Superior temporal gyrus (tissue), 1 donor: ENCODE results near the gene ATP6V0E2.
"Not testable (repeated sequence)": the region's sequence is repeated elsewhere in the genome, so short reads cannot be mapped to it uniquely, and the experiment has no call there.

Experiments used
- DNase-seq: peaks from one replicate; pipeline ENCODE4 v3.0.0-alpha.2; 2016; ENCODE audit errors: extremely low spot score

Gene ATP6V0E2

DNA sequence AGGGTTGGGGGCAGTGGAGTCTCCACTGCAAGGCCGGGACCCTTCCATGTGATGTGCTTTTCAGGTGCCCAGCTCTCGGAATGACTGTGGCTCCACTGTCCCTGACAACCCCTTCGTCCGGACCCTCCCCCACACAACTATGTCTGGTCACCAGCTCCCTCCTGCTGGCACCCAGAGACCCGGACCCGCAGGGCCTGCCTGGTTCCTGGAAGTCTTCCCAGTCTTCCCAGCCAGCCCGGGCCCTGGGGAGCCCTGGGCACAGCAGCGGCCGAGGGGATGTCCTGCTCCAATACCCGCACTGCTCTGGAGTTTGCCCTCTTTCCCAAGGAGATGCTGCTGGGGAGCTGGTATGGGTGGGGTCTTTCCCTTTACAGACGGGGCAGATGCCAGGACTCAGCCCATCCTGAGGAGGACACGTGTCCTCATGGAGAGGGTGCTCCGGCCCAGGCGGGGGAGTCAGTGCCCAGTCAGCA, 5.5 kb downstream of the ATP6V0E2 start:
- DNase-seq: no peak

DNA sequence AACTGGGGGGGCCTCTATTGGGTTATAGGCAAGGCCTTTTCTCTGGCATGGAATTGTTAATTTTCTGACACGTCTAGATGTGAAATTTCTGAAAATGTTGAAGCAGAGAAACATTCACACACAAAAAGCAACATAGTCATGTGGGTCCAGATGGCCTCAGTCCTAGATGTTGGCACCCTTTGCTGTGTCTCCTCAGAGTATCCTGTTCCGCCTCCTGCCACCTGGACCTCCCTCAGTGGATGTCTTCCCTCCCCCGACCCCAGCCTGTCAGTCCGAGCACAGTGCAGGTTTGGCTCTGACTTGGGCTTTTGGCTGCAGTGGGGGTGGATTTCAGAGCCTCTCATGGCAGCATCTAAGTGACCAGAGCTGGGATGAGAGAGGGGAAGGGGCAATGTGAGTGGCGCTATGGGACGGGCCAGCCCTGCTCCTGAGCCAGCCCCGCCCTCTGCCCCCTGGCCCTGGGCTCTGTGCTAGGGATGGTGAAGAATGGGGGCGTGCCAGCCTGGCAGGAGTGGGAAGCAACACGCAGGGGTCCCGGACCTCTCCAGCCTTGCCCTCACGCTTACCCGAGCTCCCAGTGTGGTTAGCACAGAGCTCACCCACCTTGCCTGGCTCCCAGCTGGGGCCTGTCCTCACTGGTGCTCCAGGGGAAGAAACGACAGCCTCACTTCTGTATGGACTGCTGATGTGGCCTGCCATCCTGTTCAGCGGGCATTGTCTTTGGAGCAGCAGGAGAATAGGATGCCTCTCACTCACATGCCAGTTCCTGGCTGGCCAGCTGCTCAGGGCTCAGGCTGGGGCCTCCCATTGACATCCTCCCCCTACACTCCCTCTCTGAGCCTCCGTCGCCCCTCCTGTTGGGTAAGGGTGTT, 6.2 kb downstream of the ATP6V0E2 start:
- no peak for DNase-seq

DNA sequence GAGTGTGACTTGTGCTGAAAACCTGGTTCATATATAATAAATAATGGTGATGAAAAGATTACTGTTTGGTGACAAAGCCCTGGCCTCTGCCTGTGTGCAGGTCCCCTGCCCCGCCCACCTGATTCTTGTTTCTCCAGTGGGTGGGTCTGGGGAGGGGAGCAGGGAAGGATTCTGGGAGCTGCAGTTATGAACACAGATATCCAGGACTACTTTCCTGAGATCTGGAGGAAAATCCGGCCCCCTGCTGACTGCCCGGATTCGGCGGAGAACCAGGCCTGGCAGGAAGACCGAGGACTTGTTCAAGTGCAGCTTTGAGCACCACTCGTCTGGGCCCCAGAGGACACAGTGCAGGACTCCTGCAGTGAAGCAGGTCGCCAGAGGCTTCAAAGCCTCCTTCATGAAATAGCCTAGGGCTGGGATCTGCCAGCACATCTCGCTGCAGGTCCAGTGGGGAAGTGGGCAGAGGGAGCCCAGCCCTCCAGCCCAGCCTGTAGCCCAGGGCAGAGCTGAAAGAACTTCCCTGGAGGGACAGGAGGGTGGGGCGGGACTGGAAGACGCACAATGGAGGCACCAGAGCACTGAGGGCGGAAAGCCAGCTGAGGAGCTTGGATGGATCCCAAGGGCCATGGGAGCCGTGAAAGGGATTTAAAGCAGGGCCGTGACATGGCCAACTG, 7.0 kb downstream of the ATP6V0E2 start:
- peak; percentile 81 for DNase-seq

DNA sequence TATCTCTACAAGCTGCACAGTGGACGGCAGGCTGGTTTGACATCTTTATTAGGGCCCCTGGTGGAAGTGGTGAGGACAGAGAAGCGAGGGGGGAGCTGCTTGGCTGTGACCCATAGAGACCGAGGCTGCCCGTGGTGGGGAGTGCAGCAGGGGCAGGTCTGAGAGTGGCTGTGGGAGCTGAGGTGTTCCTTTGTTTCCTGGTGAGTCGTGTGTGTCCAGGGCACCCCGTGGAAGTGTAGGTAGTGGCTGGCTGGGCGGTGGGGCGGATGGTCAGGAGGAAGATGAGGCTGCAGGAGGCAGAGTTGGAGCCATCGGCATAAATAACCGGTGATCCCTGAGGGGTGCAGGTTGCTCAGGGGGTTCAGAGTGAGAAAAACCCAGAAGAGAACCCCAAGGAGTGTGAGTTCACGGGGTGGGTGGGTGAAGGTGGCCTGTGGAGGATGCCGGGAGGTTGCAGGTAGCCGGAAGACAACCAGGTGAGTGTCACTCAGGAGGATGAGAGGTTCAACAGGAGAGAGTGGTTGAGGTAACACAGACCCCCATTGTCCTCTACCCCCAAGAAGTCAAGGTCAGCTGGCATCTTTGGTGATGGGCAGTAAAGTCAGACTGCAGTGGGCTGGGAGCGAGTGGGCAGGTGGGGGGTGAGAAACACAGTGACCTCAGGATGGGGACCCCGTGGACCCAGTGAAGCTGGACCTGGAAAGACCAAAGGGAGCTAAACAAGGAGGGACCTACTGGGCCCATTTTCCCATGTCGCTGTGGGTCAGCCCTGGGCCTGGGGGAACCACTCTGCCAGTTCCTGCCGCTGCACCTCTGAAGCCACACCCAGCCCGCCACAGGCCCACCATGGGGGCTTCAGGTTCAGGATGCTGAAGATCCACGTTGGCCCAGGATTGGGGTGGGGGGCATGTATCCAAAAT, 7.8 kb downstream of the ATP6V0E2 start:
- DNase-seq: no peak

DNA sequence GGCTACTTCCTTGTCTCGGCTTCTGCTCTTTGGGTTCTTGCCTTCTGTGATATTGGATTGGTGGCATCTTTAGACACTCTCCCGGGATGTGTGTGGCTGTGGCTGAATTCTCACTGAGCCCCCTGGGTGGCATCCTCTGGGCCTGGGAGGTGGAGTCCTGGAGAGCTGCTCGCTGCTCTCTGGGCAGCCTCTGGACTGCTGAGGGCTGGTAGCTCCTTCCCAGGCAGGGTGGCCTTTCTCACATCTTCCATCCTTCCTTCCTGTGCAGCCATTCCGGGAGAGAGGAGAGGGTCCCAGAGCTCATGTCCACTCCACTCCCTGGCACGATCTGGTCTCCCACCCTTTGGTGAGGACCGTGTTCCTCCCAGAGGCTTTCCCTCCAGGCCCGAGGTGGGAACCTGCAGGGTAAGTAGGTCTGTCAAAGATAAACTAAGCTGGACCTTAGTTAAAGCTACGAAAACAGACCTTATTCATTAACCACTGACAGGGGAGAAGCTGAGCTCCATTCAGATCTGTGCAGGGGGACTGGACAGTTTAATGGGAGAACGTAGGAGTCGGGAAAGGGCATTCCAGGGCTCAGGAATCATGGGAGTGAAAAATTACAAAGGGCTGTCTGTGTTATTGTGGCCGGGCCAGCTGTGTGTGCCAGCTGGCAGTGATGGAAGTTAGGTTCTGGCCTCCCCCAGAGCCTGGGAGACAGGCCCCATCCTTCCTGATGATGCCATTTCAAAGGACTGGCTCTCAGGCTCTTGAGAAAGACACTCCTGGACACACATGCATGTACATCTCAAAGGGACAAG, 8.7 kb downstream of the ATP6V0E2 start:
- DNase-seq: peak; percentile 84

DNA sequence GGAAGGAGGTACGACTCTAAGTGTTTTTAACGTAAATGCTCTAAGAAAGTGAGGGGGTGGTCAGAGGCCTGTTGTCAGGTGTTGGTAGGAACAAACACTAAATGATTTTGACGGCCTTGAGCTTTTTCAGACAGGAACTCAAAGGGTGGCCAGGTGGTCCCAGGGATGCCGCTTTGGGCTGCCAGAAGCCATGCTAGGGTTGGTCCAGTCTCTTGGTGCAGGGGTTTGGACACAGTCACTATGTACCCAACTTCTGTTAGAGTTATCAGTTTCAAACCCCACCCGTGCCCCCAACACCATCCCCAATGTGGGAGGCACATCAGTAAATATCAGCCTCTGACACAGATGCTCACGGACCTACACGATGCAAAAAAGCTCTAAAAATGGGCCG, 9.3 kb downstream of the ATP6V0E2 start:
- no peak for DNase-seq

DNA sequence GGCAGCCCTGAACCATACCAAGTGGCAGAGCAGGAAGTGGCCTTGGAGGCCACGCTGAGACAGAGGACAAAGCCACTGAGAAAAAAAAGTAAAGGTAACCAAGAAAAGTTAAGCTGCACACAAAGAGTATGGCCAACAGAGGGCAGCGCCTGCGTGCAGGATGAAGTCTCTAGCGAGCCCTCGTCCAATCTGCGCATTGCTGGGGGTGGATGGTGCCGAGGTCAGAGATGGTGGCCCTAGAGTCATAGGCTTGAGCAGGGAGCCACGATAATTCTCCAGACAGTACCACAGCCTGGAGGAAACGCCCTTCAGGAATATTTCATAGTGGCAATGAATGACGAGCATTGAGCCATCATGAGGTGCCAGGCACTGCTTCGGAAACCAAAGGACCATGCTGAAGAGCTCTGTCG, 9.7 kb downstream of the ATP6V0E2 start:
- peak; percentile 91 for DNase-seq

DNA sequence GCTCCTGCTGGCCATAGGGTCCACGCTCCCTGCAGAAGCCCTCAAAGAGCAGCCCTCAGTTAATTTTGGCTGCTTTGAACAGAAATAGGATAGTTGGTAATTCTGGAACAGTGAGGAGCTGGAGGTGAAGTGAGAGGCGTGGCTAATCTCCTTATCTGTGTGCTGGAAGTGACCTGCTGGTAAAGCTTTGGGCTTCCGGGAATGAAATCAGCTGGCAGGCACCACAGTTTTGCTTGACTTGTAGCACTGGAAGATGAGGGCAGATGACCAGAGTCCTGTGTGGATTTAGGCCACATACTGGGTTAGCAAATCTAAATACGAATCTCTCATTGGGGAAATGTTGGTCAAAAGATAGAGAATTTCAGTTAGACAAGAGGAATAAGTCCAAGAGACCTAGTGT, 10.2 kb downstream of the ATP6V0E2 start:
- peak; percentile 22 for DNase-seq

DNA sequence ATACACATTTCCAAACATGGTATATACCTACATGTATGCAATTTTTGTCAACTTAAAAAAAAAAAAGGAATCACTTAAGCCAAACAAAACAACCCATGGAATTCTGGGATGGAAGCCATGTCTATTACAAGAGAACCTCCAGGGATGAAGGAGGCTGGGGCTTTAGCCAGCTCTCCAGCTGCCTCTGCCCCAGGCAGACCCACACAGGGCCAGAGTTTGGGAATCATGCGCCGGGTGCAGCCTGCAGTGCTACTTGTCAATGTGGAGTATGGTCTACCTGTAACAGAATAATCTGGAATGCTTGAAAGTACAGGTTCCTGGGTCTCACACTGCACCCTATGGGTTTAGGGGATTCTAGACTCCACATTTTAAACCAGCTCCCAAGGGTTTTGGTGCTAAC, 10.8 kb downstream of the ATP6V0E2 start:
- DNase-seq: no peak

DNA sequence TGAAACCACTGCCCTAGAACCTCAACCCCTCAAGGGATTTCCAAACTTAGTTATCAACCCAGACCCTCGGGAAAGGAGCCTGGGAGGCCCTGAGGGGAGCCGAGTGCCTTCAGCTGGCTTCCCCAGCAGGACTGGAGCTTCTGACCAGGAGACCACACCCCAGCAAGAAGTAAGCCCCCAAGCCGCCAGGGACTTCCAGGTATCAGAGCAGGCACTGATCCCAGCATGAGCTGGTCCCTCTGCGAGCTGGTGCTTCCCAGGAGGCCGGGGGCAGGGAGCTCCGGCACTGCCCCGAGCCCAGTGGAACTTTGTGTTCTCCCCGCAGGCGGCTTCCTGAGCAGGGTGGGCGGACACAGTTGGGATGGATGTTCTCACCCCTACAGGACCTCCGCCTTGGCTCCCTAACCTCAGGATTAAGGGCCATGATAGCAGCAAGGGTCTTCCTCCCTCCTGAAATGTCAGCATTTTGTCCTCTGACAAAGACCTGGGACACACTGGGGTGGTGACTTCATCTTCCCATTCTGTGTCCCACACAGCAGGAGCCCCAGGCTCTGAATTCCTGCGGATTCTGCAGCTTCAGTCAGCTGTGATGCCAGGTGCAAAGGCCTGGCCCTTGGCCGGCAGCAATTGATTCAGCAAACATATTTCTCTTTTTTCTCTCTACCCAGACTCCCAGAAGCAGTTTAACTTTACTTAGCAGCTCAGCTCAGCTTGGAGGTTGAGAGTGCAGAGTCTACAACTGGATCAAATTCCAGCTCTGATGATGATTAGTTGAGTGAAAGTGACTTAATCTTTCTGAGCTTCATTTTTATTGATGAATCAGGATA, 11.6 kb downstream of the ATP6V0E2 start:
- DNase-seq: no peak

DNA sequence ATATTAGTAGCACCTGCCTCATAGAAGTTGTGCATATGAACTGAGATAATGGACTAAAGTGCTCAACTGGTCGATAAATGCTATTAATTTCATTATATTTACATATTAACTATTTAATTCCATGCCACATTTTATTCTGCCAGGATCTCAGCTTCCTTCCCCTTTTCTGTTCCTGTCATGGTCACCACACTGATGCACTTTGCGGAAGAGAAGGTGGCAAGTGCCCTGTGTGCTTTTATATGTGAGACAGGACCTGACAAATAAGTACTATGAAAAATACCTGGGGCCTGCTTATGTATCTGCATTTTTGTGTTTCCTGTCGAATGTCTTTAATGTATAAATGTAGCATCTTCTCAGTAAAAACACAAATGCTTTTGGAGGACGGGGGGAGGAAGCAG, 12.2 kb downstream of the ATP6V0E2 start:
- no peak for DNase-seq

DNA sequence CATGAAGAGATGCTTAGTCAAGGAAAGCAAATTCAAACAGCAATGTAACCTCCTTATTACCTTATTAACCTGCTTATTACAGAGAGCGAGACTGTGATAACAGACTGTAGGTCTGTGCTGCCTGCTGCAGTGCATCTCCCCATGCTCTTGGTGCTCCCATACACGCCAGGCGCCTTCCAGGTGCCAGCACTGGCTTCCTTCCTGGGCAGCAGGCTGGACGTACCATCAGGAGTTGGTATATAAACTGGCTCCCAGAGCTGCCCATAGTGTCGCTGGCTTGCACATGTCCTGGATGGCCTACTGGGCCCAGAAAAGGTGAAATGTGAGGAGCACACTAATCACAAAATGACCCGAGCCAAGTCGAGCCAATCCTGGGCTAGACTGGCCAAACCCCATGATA, 13.5 kb downstream of the ATP6V0E2 start:
- DNase-seq: no peak

DNA sequence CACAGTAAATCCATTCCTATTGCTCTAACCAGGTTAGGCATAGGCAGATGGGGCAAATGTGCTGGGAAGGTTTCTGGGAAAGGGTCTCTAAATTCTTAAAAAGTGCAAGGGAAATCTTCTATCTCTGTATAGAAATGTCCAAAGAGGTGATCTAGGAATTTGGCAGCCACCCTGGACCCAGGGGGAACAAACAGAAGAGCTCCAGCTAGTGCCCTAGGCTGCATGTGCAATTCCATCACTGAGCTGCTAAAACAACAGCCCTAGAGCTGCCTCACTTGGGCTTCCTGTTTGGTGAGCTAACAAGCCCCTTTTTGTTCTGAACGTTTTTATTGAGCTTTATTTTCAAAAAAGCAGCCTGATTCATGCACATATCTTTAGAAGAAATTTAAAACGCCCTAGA, 16.9 kb downstream of the ATP6V0E2 start:
- not testable (repeated sequence) for DNase-seq

DNA sequence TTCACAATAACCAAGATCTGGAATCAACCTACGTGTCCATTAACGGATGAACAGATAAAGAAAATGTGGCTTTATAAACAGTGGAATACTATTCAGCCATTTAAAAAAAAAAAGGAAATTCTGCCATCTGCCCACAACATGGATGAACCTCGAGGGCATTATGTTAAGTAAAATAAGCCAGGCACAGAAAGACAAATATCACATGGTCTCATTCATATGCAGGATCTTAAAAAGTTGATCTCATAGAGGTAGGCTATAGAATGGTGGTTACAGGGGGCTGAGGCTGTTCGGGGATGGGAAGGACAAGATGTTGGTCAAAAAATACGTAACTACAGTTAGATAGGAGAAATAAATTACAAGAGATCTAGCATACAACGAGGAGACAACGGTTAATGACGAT, 21.2 kb downstream of the ATP6V0E2 start:
- not testable (repeated sequence) for DNase-seq

DNA sequence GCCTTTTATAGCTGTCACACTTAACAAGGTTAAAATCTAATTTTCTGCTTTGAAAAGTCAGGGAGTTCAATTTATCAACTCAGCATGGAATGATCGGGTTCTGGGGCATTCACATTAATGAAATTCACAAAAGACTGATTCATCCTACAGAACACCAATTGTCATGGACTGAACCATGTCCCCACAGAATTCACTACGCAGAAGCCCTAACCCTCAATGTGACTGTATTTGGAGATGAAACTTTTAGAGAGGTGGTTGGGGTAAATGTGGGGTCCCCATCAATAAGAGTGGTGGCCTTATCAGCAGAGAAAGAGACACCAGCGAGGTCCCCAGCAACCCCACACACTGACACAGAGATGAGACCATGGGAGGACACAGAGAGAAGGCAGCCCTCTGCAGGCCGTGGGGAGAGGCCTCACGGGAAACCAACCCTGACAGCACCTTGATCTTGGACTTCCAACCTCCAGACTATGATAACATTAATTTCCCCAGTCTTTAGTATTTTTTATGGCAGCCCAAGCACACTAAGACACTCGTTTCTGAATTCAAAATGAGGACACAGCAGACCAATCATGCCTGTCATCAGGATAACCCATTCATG, 34.1 kb downstream of the ATP6V0E2 start:
- DNase-seq: not testable (repeated sequence)

DNA sequence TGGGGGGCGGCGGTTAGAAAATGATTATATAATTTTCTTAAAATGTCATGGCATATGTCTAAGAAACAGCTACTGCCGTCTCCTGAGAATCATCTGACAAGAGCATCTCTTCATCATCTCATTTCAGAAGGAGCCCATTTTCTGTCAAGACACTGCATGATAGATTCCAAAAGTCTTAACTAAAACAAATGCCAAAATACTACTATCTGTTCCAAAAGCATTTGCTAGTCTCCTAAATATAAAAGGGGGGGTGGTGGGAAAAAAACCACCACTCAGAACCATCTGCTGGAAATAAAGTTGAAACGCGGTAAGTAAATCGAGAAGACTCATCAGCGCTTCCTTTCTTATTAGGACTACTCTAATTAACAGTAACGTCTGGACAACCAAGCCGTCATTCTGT, 36.5 kb downstream of the ATP6V0E2 start:
- not testable (repeated sequence) for DNase-seq

DNA sequence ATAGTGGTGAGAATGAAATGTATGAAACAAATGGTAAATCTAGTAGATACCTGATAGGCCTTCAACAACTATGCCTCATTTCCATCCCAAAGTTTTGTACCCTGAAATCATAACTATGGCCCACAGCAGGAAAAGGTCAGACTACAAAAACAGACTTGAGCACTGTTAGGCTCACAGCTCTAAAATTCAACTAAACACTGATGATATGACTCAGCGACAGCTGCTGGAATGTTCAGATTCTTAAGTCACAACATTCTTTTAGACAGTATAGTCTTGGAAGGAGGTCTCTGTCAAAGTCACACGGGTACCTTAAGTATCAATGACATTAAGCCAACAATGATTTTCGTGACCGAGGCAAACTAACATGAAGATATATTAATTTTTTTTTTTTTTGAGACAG, 38.4 kb downstream of the ATP6V0E2 start:
- DNase-seq: not testable (repeated sequence)

DNA sequence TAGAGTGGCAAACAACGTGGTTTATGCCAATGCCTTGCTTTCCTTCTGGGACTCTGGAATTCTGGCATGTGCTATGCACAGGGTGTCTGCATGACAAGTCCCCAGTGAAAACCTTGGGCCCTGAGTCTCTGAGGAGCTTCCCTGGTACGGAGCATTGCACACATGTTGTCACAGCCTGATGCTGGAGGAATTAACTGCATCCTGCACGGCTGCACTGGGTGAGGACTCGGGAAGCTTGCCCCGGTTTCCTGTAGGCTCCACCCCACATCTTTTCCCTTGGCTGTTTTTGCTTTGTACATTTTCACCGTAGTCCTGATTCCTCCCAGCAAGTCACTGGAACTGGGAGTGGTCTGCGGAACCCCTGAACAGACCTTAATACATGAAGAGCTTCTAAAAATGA, 52.6 kb downstream of the ATP6V0E2 start:
- DNase-seq: not testable (repeated sequence)
